GM19240 (cell line): ENCODE data around the gene ACCSL.

Experiments used
- DNase-seq: peaks from one replicate; pipeline ENCODE4 v3.0.0; 2011; ENCODE audit warnings: low spot score; ENCODE audit not compliant: insufficient read length

Gene ACCSL

GRCh38 chr11:44047931-44048431, at the start of gene ACCSL:
TSS of gene ACCSL (plus strand) at chr11:44047981. CDS start at chr11:44048037, 56 bp downstream.
- DNase-seq = no peak

GRCh38 chr11:43998308-43998707, 49.5 kb upstream of the ACCSL start:
- no peak for DNase-seq

GRCh38 chr11:44000731-44001130, 47.0 kb upstream of the ACCSL start:
- no peak for DNase-seq

- no peak for DNase-seq
Observed at GRCh38 chr11:44002191-44003093, 45.3 kb upstream of the ACCSL start.

GRCh38 chr11:44003736-44004451, 43.9 kb upstream of the ACCSL start:
- DNase-seq = no peak

GRCh38 chr11:44004452-44005062, 43.2 kb upstream of the ACCSL start:
- no peak for DNase-seq

GRCh38 chr11:44005063-44005701, 42.6 kb upstream of the ACCSL start:
- no peak for DNase-seq

- DNase-seq = no peak
Observed at GRCh38 chr11:44005956-44006355, 41.8 kb upstream of the ACCSL start.

GRCh38 chr11:44006917-44007361, 40.8 kb upstream of the ACCSL start:
- DNase-seq = no peak

GRCh38 chr11:44007481-44008087, 40.2 kb upstream of the ACCSL start:
- no peak for DNase-seq

GRCh38 chr11:44008088-44008501, 39.7 kb upstream of the ACCSL start:
- no peak for DNase-seq

GRCh38 chr11:44008698-44009097, 39.1 kb upstream of the ACCSL start:
- no peak for DNase-seq

- DNase-seq = no peak
Observed at GRCh38 chr11:44010789-44011251, 37.0 kb upstream of the ACCSL start.

- DNase-seq = no peak
Observed at GRCh38 chr11:44011797-44012196, 36.0 kb upstream of the ACCSL start.

GRCh38 chr11:44014968-44015623, 32.7 kb upstream of the ACCSL start:
- DNase-seq = no peak

- DNase-seq = no peak
Observed at GRCh38 chr11:44015624-44016007, 32.2 kb upstream of the ACCSL start.

- no peak for DNase-seq
Observed at GRCh38 chr11:44016131-44016530, 31.6 kb upstream of the ACCSL start.

GRCh38 chr11:44016546-44017442, 31.0 kb upstream of the ACCSL start:
- no peak for DNase-seq

- no peak for DNase-seq
Observed at GRCh38 chr11:44017443-44018126, 30.2 kb upstream of the ACCSL start.
